Left colon (tissue), 2 donors: Measurements from ENCODE around the gene RRP8. TPM values are rescaled to one million over a fixed set of nuclear protein-coding genes. Genes with fewer than 3 reads are reported as not detected.

Experiments
- ATAC-seq: fragments of 200-7000 bp; cut with Tn5 transposase; one replicate; pipeline ENCODE4 v1.9.1; 2020; ENCODE audit warnings: mild to moderate bottlenecking, moderate library complexity
- DNase-seq, 2 donors: peaks; one replicate each; pipeline ENCODE4 v3.0.0-alpha.2; 2020
- intact Hi-C, 2 donors: fragments of 100-400 bp; cut with DNase I in 1 of 2; cut with micrococcal nuclease in 1 of 2; formaldehyde crosslinking; loops; one replicate each; pipeline versions ENCODE4 v1.11.2 to v1.14.0; 2022; cut with DNase I, micrococcal nuclease
- total RNA-seq, 2 donors: library from RNA; stranded (reverse); fragmentation: NEBNext Ultra II Directional; extraction: Animal tissue kit (Norgen Biotek cat#: 25700); gene quantifications; one replicate each; pipeline ENCODE4 v1.2.1, GENCODE V29; 2021
- donor health status: DM: no; HTN: no; CAD: no.
- donor health status: DM: yes; HTN: yes; CAD: no.

The RRP8 gene
- total RNA-seq, 2 donors from 2014 or later, result 16.5 to 16.8 TPM

DNA sequence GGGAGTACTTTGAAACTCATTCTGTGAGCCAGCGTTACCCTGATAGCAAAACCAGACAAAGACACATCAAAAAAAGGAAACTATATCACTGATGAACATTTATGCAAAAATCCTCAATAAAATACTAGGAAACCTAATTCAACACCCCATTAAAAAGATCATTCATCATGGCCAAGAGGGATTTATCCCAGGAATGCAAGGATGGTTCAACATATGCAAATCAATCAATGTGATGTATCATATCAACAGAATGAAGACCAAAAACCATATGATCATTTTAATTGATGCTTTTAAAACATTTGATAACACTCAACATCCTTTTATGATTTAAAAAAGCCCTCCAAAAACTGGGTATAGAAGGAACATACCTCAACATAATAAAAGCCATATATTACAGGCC, 19.8 kb downstream of the RRP8 start:
- ATAC-seq (no peak), DNase-seq (no peak)
- intact Hi-C loops, result no loop called here

DNA sequence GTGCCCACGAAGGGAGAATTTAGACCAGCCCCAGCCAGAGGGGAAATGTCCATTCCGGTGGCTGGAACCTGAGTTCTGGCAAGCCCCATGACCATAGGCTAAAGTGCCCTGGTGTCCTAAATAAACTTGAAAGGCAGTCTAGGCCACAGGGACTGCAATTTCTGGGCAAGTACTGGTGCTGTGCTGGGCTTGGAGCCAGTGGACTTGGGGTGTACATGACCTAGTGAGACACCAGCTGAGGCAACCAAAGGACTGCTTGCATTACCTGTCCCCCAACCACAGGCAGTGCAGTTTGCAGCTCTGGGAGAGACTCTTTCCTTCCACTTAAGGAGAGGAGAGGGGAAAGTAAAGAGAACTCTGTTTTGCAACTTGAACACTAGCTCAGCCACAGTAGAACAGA, 23.7 kb downstream of the RRP8 start:
- no peak for DNase-seq
- no peak for ATAC-seq
- intact Hi-C loops, result no loop called here

DNA sequence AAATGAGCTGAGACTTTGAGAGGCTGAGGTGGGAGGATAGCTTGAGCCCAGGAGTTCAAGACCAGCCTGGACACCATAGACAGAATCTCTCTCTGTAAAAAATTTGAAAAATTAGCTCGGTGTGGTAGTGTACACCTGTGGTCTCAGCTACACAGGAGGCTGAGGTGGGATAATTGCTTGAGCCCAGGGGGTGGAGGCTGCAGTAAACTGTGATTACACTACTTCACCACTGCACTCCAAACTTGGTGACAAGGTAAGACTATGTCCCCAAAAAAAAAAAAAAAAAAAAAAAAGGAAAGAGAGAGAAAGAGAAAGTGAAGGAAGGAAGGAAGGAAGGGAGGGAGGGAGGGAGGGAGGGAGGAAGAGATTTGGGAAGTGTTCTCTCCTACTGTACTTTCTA, 25.3 kb downstream of the RRP8 start:
- DNase-seq (no peak), ATAC-seq (no peak)
- intact Hi-C loops, result no loop called here

DNA sequence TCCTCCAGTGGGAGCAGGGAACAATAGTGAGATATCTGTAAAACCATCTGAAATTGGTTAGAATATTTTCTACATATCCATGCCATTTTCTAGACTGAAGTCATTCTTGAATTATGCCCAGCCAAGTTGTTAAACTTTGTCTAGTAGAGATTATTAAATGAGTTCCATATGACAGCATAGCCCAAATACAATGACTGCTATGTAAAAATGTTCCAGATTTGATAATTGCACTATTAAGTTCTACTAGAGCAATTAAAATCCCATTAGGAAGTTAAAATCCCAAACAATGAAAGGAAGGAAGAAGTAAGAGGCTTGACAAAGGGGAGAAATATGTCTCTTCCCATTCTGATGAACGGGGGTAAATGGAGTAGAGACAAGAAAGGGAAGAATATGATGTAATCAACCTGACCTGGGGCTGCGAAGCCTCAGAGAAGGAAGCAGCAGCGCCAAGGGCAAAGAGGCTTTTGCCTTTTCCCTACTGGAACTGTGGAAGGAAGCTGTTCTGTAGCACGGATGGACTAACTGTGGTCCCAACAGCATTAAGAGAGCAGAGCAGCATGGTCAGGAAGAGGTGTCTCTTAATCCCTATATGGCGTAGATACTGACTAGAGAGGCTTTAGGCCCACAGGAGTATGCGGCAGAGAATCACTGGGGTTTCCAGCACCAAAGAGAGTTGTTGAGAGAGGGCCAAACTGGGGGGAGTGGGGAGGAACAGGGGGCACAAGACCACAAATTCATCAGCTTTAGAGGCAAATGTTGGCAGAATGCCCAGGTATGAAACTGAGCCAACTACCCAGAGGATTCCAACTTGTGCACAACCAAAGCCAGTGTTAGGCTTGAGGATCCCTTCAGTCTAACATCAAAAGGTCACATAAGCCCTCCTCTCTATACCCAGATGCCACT, 26.7 kb downstream of the RRP8 start:
- intact Hi-C loops, result no loop called here
- ATAC-seq, result no peak
- no peak for DNase-seq

DNA sequence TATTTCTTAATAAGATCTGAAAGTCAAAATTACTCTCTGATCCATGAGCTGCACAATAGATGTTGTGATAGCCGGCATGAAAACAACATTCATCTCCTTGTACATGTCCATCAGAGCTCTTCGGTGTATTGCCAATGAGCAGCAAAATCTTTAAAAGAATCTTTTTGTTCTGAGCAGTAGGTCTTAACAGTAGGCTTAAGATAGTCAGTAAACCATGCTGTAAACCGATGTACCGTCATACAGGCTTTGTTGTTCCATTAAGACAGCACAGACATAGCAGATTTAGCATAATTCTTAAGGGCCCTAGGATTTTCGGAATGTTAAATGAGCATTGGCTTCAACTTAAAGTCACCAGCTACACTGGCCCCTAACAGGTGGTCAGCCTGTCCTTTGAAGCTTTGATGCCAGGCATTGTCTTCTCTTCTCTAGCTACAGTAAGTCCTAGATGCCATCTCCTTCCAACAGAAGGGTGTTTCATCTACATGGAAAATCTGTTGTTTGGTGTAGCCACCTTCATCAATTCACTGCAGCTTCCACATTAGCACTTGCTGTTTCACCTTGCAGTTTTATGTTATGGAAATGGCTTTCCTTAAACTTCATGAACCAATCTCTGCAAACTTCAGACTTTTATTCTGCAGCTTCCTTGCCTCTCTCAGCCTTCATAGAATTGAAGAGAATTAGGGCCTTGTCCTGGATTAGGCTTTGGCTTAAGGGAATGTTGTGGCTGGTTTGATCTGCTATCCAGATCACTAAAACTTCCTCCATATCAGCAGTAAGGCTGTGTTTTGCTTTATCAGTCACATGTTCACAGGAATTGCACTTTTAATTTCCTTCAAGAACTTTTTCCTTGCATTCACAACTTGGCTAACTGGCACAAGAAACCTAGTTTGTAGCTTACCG, 28.4 kb downstream of the RRP8 start:
- intact Hi-C loops, result no loop called here
- ATAC-seq, result no peak
- DNase-seq, result no peak

DNA sequence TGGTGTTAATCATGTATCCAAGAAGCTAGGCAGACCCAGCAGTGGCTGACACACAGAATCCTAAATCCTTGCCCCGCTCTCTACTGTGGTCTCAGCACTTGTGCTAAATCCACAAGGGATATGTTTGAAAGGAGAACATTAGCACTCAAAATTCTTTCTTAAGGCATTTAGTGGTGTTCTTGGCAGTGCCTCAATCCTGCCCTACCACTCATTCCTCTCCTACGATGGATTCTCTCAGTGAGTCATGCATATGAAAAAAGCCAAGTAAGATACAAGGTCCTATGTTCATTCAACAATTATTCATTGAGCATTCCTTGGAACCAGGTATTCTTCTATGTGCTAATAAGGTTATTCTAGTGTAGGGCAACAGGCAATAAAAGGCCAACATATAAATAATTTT, 31.2 kb downstream of the RRP8 start:
- DNase-seq (no peak), ATAC-seq (no peak)
- intact Hi-C loops, result no loop called here

DNA sequence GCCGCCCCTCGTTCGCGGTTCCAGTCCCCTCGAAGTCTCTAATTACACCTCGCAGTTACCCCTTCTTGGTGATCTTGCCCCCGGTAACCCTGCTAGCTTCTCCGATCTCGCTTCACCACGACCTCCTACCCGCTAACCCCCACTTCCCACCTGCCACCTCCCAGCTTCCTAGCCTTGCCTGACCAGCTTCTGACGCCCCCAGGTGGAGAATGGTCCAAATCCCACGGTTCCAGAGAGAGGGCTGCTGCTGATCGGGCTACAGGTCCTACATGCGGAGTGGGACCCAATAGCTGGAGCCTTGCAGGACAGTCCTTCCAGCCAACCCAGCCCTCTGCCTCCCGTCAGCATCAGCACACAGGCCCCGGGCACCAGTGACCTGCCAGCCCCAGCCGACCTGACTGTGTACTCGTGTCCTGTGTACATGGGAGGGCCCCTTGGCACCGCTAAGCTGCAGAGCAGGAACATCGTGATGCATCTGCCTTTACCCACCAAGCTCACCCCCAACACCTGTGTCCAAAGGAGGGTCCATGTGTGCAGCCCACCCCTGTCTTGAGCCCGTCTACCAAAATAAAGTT, 31.9 kb downstream of the RRP8 start:
- ATAC-seq, result no peak
- DNase-seq, result no peak
- intact Hi-C loops, result no loop called here

DNA sequence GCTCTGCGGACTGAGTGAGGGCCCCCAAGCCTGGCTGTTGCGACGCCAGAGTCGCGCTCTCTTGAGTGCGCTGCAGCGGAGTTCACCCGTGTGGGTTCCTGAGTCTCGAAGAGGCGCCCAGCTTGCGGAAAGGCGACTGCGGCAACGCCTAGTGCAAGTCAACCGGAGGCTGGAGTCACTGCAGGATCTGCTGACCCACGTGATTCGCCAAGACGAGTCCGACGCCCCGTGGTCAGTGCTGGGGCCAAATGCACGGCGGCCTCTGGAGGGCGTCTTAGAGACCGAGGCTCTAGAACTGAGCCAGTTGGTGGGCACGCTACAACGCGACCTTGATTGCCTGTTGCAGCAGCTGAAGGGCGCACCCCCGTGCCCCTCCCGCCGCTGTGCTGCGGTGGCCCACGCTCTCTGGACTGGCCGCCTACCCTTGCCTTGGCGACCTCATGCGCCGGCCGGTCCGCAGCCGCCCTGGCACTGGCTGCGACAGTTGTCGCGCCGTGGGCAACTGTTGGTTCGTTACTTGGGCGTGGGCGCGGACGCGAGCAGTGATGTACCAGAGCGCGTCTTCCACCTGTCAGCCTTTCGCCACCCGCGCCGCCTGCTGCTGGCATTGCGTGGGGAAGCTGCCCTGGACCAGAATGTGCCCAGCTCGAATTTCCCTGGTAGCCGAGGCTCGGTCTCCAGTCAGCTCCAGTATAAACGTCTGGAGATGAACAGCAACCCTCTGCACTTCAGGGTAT, 32.6 kb downstream of the RRP8 start:
- no peak for DNase-seq
- no peak for ATAC-seq
- intact Hi-C loops, result no loop called here

DNA sequence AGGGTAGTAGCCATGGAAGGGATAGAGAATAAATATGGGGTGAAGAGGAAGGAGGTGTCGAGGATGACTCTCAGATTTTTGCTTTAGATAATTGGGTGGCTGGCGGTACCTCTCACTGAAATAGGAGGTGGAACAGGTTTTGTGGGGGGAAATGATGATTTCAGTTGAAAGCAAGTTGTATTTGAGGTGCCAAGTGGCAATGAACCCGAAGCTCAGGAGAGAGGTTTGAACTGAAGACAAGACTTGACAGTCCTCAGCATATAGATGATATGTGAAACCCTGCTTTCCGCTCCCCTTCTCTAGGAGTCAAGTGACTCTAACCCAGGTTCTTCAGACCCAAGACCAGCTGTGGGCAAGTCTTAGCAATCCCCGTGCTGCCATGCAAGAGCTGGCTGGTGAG, 33.7 kb downstream of the RRP8 start:
- no peak for ATAC-seq
- intact Hi-C loops, result no loop called here
- no peak for DNase-seq

DNA sequence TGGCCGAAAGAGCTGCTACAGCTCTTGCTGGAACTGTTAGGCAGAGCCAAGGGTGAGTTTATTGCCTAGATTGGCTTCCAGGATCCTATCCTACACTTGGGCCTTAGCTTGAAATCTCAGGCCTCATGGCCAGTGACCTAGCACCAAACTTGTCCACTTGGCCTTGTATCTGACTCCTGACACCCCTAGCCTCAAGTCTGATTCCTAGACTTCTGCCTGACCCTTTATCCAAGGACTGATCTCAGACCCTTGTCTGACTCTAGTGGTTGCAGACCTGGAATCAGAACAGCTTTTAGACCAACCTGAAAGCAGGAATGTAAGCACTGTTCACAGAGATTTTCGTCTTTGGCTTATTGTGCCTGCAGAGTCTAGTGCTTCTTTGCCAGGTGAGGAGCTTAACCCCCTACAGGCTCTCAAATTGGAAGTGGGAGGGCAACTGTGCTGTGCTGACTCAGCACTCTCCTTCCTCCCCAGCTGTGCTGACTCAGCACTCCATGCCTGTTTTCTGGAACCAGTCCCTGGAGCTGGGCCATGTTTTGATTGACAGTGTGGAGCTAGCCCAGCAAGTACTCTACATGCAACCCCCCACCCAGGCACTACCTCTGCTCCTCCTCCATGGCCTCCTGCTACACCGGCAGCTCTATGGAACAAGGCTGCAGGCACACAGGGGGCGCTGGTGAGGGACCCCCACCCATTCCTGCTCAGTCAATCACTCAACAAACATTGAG, 35.1 kb downstream of the RRP8 start:
- intact Hi-C loops, result no loop called here
- ATAC-seq, result peak; percentile 37
- DNase-seq, result peak in 1 of 2 donors; percentile 28

DNA sequence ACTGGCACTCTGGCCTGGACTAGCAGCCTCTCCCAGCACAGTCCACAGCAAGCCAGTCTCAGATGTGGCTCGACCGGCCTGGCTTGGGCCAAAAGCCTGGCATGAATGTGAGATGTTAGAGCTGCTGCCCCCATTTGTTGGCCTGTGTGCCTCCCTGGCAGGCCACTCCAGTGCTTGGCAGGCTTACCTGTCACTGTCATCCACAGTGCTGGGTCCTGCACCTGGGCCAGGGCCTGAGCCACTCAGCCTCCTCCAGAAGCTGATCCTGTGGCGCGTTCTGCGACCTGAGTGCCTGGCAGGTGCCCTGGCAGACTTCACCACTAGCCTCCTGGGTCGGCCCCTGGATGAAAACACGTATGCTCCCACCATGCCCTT, 36.1 kb downstream of the RRP8 start:
- intact Hi-C loops, result no loop called here
- no peak for ATAC-seq
- DNase-seq, result no peak

DNA sequence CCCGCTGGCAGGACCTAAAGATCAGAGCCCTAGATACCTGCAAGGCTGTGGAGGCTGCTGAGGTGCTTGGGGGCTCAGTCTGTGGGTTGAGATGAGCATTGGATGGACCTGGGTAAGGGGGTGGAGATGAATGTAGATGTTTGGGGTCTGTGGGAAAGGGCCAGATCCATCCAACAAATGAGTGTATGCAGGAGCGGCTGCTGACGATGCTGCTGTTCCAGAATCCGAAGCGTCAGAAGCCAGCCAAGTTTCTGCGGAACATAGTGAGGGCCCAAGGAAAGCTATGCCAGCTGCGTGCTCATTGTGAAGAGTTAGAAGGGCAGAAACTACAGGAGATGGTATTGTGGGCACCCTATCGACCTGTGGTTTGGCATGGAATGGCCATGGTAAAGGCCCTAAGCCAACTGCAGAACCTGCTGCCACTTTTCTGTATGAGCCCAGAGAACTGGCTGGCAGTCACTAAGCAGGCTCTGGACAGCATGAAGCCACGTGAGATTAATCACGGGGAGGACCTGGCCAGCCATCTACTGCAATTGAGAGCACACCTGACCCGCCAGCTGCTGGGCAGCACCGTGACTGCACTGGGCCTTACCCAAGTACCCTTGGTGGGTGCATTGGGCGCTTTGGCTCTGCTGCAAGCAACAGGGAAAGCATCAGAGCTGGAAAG, 36.6 kb downstream of the RRP8 start:
- intact Hi-C loops, result no loop called here
- ATAC-seq (no peak), DNase-seq (no peak)

DNA sequence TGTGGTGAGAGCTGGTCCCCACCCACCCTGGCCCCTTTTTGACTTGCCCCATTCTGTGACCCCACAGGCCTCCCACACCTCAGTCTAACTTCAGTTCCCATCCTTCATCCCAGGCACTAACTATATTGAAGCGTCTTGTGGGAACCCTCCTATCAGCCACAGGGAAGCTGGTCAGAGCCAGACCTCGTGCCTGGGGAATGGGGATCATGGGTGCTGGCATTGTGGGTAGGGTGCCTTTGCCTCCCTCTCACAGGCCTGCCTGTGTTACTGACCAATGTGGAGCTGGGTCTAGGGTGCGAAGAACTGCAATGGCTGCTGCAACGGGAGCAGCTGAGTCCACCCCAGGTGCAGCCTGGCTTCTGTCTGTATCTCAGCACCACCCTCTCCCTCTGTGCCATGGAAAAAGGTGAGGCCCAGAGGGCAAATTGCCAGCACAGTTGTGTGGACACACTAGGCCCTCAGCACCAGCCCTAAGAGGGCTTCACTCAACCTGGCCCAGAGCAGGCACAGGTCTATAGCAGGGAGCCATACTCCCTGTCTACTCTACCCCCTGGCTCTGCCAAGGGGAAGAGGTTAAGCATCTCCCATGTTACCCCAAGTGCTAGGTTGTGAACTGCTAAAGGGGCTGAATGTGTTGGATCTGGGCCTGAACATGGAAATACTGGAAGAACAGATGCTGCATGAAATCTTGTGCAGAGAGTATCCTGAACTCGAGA, 37.3 kb downstream of the RRP8 start:
- DNase-seq (no peak), ATAC-seq (no peak)
- intact Hi-C loops, result no loop called here

DNA sequence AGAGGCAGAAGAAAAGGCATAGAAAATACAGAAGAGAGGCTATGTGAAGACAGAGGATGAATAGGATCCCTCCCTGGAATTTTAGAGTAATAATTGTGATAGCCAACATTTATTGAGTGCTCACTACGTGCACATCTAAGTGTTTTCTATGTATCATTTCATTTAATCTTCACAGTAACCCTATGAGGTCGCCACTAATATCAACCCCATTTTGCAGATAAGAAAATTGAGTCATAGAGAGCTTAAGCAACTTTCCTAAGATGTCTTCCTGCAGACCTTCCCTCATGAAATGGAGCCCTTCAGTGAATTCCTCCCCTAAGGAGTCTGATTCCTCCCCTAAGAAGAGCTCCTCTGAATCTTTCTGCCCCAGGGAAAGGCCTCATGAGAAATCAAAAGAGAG, 38.1 kb downstream of the RRP8 start:
- intact Hi-C loops, result no loop called here
- no peak for ATAC-seq
- no peak for DNase-seq

DNA sequence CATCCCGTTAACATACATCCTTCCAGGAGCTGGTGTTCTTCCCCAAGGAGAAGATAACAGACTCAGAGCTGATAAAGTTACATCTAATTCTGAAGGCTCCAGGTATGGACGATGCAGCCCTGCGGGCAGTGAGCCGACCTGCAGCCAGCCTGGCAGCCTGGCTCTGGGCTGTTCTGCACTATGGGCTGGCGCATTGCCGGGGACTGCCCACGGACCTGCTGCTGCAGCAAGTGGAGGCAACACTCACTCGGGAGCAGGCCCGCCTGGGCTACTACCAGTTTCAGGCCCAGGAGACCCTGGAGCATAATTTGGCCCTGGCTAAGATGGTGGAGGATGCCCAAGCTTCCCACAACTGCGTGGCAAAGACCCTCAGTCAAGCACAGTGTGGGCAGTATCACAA, 39.7 kb downstream of the RRP8 start:
- intact Hi-C loops, result no loop called here
- no peak for ATAC-seq
- no peak for DNase-seq

DNA sequence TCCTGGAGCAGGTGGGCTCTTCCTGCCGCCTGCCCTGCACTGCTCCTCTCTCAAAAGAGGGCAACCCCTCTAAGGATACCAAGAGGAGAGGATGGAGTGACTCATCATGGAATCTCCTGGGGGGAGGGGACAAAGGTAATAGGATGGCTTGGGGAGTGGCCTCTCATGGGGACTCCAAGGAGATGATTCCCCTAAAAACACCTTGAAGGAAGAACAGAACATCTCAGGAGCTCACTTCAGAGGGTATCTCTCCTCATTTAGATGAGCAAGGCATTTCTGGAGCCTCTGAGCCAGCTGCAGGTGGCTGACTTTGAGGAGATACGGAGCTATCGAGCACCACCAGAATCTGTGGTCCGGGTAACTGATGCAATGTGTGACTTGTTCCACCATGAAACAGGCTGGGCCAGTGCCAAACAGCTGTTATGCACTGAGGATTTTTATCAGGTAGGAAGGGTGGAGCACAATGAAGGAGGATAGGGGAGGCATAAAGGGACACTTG, 40.2 kb downstream of the RRP8 start:
- ATAC-seq (no peak), DNase-seq (no peak)
- intact Hi-C loops, result no loop called here

DNA sequence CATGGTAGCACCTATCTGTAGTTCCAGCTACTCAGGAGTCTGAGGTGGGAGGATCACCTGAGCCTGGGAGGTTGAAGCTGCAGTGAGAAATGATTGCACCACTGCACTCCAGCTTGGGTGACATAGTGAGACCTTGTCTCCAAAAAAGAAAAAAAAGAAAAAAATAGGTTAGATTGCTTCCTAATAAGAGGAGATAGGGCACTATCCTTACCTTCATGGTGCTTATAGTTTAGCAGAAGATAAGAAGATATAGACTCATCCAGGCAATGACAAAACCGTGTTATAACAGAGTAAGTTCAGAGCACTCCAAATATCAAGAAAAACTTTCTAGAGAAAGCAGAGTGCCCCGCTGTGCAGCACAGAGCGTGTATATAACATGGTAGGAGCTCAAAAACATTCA, 42.1 kb downstream of the RRP8 start:
- DNase-seq (no peak), ATAC-seq (no peak)
- intact Hi-C loops, result no loop called here
